ENCODE data around the gene SYT9.

Gene SYT9

DNA sequence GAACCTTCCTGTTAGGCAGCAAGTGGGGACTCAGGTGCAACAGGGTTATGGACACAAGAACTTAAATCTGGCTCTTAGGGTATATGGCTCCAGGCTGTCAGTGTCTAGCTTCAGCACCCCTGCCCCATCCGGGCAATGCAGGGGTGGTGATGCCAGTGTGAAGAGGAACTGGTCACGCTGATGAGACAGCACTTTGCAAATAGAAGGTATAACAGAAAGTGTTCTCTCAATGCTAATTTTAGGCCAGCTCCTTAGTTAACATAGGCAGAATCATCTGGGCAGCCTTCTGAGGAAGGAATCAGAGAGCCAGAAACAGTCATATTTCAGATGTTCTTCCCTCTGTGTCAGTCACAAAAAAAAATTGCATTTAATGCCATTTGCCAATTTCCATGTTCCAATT is 41.2 kb downstream of the SYT9 start:
- Histone ChIP-seq H3K9ac (ENCODE audit: low read depth in 1 of 2, low read length in 2 of 2) (no peak overlapping the region), H3K27me3 (ENCODE audit: control insufficient read depth in 1 of 2, insufficient read depth in 2 of 2, low read length in 2 of 2) (no peaks in the 10 kb centered on the region), H3K9me3 (ENCODE audit: control insufficient read depth in 1 of 2, low read length in 2 of 2) (no peaks in the 10 kb centered on the region), H3K4me3 (ENCODE audit: low read depth in 1 of 2, low read length in 2 of 2) (no peak overlapping the region), H3K27ac (ENCODE audit: low read depth, low read length) (no peak overlapping the region), H3K36me3 (ENCODE audit: control insufficient read depth in 1 of 2, insufficient read depth in 2 of 2, low read length in 2 of 2) (no peaks in the 10 kb centered on the region), H3K4me1 (ENCODE audit: control insufficient read depth in 1 of 2, insufficient read depth in 2 of 2, low read length in 2 of 2) (no peaks in the 10 kb centered on the region)

DNA sequence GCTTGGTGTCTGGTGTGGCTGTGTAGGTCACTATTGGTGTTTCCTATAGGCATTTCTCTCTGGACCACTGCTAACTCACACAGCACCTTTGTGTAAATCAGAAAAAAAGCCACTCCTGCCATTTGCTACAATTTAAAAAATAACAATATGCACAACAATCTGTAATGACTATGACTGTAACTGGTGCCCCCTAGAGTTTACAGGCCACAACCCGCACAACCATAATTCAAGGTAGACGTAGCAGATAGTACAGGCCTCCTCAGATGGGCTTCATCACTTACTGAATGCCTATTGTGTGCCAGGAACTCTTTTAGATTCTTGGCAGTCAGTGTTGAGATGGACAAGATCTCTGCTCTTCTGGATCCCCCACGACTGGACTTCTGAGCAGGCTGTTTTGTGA is 47.7 kb downstream of the SYT9 start:
- Histone ChIP-seq H3K27me3 (ENCODE audit: control insufficient read depth in 1 of 2, insufficient read depth in 2 of 2, low read length in 2 of 2) (no peaks in the 10 kb centered on the region), H3K4me3 (ENCODE audit: low read depth in 1 of 2, low read length in 2 of 2) (no peak overlapping the region), H3K9ac (ENCODE audit: low read depth in 1 of 2, low read length in 2 of 2) (no peak overlapping the region), H3K36me3 (ENCODE audit: control insufficient read depth in 1 of 2, insufficient read depth in 2 of 2, low read length in 2 of 2) (no peaks in the 10 kb centered on the region), H3K9me3 (ENCODE audit: control insufficient read depth in 1 of 2, low read length in 2 of 2) (no peaks in the 10 kb centered on the region), H3K4me1 (ENCODE audit: control insufficient read depth in 1 of 2, insufficient read depth in 2 of 2, low read length in 2 of 2) (no peaks in the 10 kb centered on the region), H3K27ac (ENCODE audit: low read depth, low read length) (no peak overlapping the region)

GRCh38 chr11:7300281-7300680 is 48.6 kb downstream of the SYT9 start:
- Histone ChIP-seq H3K27me3 (ENCODE audit: control insufficient read depth in 1 of 2, insufficient read depth in 2 of 2, low read length in 2 of 2) (no peaks in the 10 kb centered on the region), H3K36me3 (ENCODE audit: control insufficient read depth in 1 of 2, insufficient read depth in 2 of 2, low read length in 2 of 2) (no peaks in the 10 kb centered on the region), H3K4me1 (ENCODE audit: control insufficient read depth in 1 of 2, insufficient read depth in 2 of 2, low read length in 2 of 2) (no peaks in the 10 kb centered on the region), H3K9me3 (ENCODE audit: control insufficient read depth in 1 of 2, low read length in 2 of 2) (no peaks in the 10 kb centered on the region), H3K9ac (ENCODE audit: low read depth in 1 of 2, low read length in 2 of 2) (no peak overlapping the region), H3K4me3 (ENCODE audit: low read depth in 1 of 2, low read length in 2 of 2) (no peak overlapping the region), H3K27ac (ENCODE audit: low read depth, low read length) (no peak overlapping the region)

GRCh38 chr11:7303146-7303545 is 51.4 kb downstream of the SYT9 start:
- no peaks in the 10 kb centered on the region for H3K36me3 ChIP-seq (ENCODE audit: control insufficient read depth in 1 of 2, insufficient read depth in 2 of 2, low read length in 2 of 2)
- H3K27me3 ChIP-seq (ENCODE audit: control insufficient read depth in 1 of 2, insufficient read depth in 2 of 2, low read length in 2 of 2): no peaks in the 10 kb centered on the region
- H3K27ac ChIP-seq (ENCODE audit: low read depth, low read length): no peak overlapping the region
- no peaks in the 10 kb centered on the region for H3K9me3 ChIP-seq (ENCODE audit: control insufficient read depth in 1 of 2, low read length in 2 of 2)
- no peak overlapping the region for H3K4me3 ChIP-seq (ENCODE audit: low read depth in 1 of 2, low read length in 2 of 2)
- no peak overlapping the region for H3K9ac ChIP-seq (ENCODE audit: low read depth in 1 of 2, low read length in 2 of 2)
- H3K4me1 ChIP-seq (ENCODE audit: control insufficient read depth in 1 of 2, insufficient read depth in 2 of 2, low read length in 2 of 2): no peaks in the 10 kb centered on the region

GRCh38 chr11:7306900-7307299 is 55.2 kb downstream of the SYT9 start:
- Histone ChIP-seq H3K4me1 (ENCODE audit: control insufficient read depth in 1 of 2, insufficient read depth in 2 of 2, low read length in 2 of 2) (no peaks in the 10 kb centered on the region), H3K36me3 (ENCODE audit: control insufficient read depth in 1 of 2, insufficient read depth in 2 of 2, low read length in 2 of 2) (no peaks in the 10 kb centered on the region), H3K9ac (ENCODE audit: low read depth in 1 of 2, low read length in 2 of 2) (no peak overlapping the region), H3K9me3 (ENCODE audit: control insufficient read depth in 1 of 2, low read length in 2 of 2) (no peaks in the 10 kb centered on the region), H3K27me3 (ENCODE audit: control insufficient read depth in 1 of 2, insufficient read depth in 2 of 2, low read length in 2 of 2) (no peaks in the 10 kb centered on the region), H3K4me3 (ENCODE audit: low read depth in 1 of 2, low read length in 2 of 2) (no peak overlapping the region), H3K27ac (ENCODE audit: low read depth, low read length) (no peak overlapping the region)

DNA sequence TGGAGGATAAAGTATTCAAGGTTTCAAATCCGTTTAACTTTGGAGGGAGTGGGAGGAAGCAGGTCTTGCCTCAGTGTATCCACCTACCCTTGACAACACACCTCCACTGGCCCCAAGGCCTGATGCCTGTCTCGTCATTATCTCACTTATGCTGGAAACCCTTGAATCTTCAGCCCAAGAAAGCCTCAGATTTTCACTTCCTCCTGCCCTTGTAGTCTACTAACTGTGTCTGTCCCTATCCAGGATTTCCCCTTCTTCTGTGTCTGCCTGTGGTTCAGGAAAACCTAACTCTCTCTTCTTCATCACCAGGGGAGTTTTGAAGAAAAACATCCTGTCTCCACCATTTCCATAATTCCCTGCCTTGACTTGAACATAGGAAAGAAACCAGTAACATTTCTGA is 56.1 kb downstream of the SYT9 start:
- Histone ChIP-seq H3K4me3 (ENCODE audit: low read depth in 1 of 2, low read length in 2 of 2) (no peak overlapping the region), H3K9ac (ENCODE audit: low read depth in 1 of 2, low read length in 2 of 2) (no peak overlapping the region), H3K36me3 (ENCODE audit: control insufficient read depth in 1 of 2, insufficient read depth in 2 of 2, low read length in 2 of 2) (no peaks in the 10 kb centered on the region), H3K27ac (ENCODE audit: low read depth, low read length) (no peak overlapping the region), H3K4me1 (ENCODE audit: control insufficient read depth in 1 of 2, insufficient read depth in 2 of 2, low read length in 2 of 2) (no peaks in the 10 kb centered on the region), H3K27me3 (ENCODE audit: control insufficient read depth in 1 of 2, insufficient read depth in 2 of 2, low read length in 2 of 2) (no peaks in the 10 kb centered on the region), H3K9me3 (ENCODE audit: control insufficient read depth in 1 of 2, low read length in 2 of 2) (no peaks in the 10 kb centered on the region)

DNA sequence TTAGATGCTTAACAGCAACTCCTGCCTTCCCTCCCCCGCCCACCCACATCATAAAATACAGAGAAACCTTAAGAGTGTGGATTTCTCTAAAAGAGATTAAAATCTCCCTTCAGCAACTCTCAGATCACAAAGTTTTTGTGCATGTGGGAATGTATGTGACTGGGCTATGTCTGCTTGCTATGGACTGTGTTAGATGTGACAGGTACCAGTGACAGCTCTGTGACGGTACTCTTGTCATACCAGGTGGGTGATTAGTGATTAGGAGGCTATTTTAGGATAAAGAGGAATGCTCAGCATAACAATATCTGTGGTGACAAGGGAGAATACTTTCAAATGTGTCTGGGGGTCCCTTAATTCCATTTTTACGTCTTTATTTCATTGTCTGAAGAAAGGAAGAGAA is 60.2 kb downstream of the SYT9 start:
- H3K36me3 ChIP-seq (ENCODE audit: control insufficient read depth in 1 of 2, insufficient read depth in 2 of 2, low read length in 2 of 2): no peaks in the 10 kb centered on the region
- no peak overlapping the region for H3K9ac ChIP-seq (ENCODE audit: low read depth in 1 of 2, low read length in 2 of 2)
- H3K4me1 ChIP-seq (ENCODE audit: control insufficient read depth in 1 of 2, insufficient read depth in 2 of 2, low read length in 2 of 2): no peaks in the 10 kb centered on the region
- H3K9me3 ChIP-seq (ENCODE audit: control insufficient read depth in 1 of 2, low read length in 2 of 2): no peaks in the 10 kb centered on the region
- no peaks in the 10 kb centered on the region for H3K27me3 ChIP-seq (ENCODE audit: control insufficient read depth in 1 of 2, insufficient read depth in 2 of 2, low read length in 2 of 2)
- no peak overlapping the region for H3K4me3 ChIP-seq (ENCODE audit: low read depth in 1 of 2, low read length in 2 of 2)
- H3K27ac ChIP-seq (ENCODE audit: low read depth, low read length): no peak overlapping the region

DNA sequence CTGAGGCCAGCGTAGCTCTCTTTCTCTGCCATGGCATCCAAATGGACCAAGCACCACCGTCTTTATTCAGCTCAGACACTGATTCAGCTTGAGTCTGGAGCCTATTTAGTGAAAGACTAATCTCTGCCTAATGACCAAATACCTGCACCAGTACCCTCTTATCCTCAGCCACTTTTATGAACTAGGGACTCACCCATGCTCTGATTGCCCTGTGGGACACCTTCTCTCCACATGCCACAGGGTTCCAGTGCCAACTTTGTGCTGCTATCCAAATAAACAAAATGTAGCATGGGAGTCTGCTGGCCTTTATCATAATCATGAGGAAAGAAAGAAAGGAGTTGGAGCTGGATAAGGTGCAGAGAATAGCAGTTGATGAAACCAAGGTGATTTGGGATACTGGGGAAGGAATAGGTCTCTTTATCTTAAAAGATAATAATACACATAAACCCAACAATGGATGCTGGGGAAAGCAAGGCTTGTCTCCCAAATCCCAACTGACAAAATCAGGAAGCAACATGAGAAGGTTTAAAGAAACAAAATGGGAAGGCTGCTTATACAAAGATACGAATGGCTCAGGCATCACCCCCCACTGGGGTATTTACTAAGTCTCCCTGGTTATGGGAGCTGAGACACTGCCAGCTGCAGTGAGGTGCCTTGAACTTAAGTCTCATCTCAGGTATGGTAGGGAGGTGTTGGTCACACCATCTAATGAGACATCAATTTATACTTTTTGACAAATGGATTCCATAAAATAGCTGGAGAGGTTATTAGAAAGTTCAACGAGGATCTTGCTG is 63.3 kb downstream of the SYT9 start:
- H3K9ac ChIP-seq (ENCODE audit: low read depth in 1 of 2, low read length in 2 of 2): no peak overlapping the region
- H3K4me1 ChIP-seq (ENCODE audit: control insufficient read depth in 1 of 2, insufficient read depth in 2 of 2, low read length in 2 of 2): no peaks in the 10 kb centered on the region
- no peaks in the 10 kb centered on the region for H3K27me3 ChIP-seq (ENCODE audit: control insufficient read depth in 1 of 2, insufficient read depth in 2 of 2, low read length in 2 of 2)
- H3K4me3 ChIP-seq (ENCODE audit: low read depth in 1 of 2, low read length in 2 of 2): no peak overlapping the region
- H3K27ac ChIP-seq (ENCODE audit: low read depth, low read length): no peak overlapping the region
- no peaks in the 10 kb centered on the region for H3K36me3 ChIP-seq (ENCODE audit: control insufficient read depth in 1 of 2, insufficient read depth in 2 of 2, low read length in 2 of 2)
- H3K9me3 ChIP-seq (ENCODE audit: control insufficient read depth in 1 of 2, low read length in 2 of 2): no peaks in the 10 kb centered on the region

DNA sequence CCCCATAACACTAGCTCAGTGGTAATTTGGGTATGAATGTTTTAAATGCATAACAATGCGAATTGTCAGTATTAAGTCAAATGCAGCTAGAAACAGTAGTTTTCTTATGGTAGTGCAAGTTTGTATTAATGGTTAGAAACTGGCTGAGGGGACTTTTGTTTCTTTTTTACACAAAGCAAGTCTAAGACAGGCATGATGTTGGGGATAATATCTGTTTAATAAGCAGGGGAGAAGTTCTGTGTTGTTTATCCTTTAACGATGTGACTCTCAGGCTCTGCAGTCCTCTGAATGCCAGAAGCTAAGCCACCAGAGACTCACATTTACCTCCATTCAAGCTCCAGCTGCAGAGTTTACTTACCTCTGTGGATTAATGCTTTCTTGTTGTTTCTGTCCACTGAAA is 67.8 kb downstream of the SYT9 start:
- Histone ChIP-seq H3K27ac (ENCODE audit: low read depth, low read length) (no peak overlapping the region), H3K9ac (ENCODE audit: low read depth in 1 of 2, low read length in 2 of 2) (no peak overlapping the region), H3K27me3 (ENCODE audit: control insufficient read depth in 1 of 2, insufficient read depth in 2 of 2, low read length in 2 of 2) (no peaks in the 10 kb centered on the region), H3K9me3 (ENCODE audit: control insufficient read depth in 1 of 2, low read length in 2 of 2) (no peaks in the 10 kb centered on the region), H3K4me1 (ENCODE audit: control insufficient read depth in 1 of 2, insufficient read depth in 2 of 2, low read length in 2 of 2) (no peaks in the 10 kb centered on the region), H3K4me3 (ENCODE audit: low read depth in 1 of 2, low read length in 2 of 2) (no peak overlapping the region), H3K36me3 (ENCODE audit: control insufficient read depth in 1 of 2, insufficient read depth in 2 of 2, low read length in 2 of 2) (no peaks in the 10 kb centered on the region)

GRCh38 chr11:7320306-7320705 is 68.6 kb downstream of the SYT9 start:
- H3K4me1 ChIP-seq (ENCODE audit: control insufficient read depth in 1 of 2, insufficient read depth in 2 of 2, low read length in 2 of 2): no peaks in the 10 kb centered on the region

More at GRCh38 chr11:7320306-7320705, 68.6 kb downstream of the SYT9 start:
- Histone ChIP-seq H3K27me3 (ENCODE audit: control insufficient read depth in 1 of 2, insufficient read depth in 2 of 2, low read length in 2 of 2) (no peaks in the 10 kb centered on the region), H3K9me3 (ENCODE audit: control insufficient read depth in 1 of 2, low read length in 2 of 2) (no peaks in the 10 kb centered on the region), H3K27ac (ENCODE audit: low read depth, low read length) (no peak overlapping the region), H3K9ac (ENCODE audit: low read depth in 1 of 2, low read length in 2 of 2) (no peak overlapping the region), H3K4me3 (ENCODE audit: low read depth in 1 of 2, low read length in 2 of 2) (no peak overlapping the region), H3K36me3 (ENCODE audit: control insufficient read depth in 1 of 2, insufficient read depth in 2 of 2, low read length in 2 of 2) (no peaks in the 10 kb centered on the region)

All from duodenal mucosa (tissue), 2 donors.